Fibroblast of peridontal ligament (primary cell): Measurements from ENCODE around the gene LMAN1L.

ENCODE experiments used
- DNase-seq: peaks from one replicate; pipeline ENCODE4 v3.0.0-alpha.2; 2010; ENCODE audit errors: extremely low read depth

LMAN1L gene

GRCh38 chr15:74812533-74812932 is at the start of gene LMAN1L:
Gene LMAN1L (plus strand): TSS chr15:74812835. CDS start chr15:74812855, 20 bp downstream.
- no peak for DNase-seq

GRCh38 chr15:74763416-74763815 is 49.2 kb upstream of the LMAN1L start:
- DNase-seq = no peak

GRCh38 chr15:74767167-74768098 is 45.2 kb upstream of the LMAN1L start:
- no peak for DNase-seq

- no peak for DNase-seq
Observed at GRCh38 chr15:74768099-74768770, 44.4 kb upstream of the LMAN1L start.

GRCh38 chr15:74768771-74769342 is 43.8 kb upstream of the LMAN1L start:
- DNase-seq = peak; percentile 53

- DNase-seq = no peak
Observed at GRCh38 chr15:74769463-74770025, 43.1 kb upstream of the LMAN1L start.

GRCh38 chr15:74770211-74770903 is 42.3 kb upstream of the LMAN1L start:
- no peak for DNase-seq

GRCh38 chr15:74773329-74773728 is 39.3 kb upstream of the LMAN1L start:
- DNase-seq = no peak

GRCh38 chr15:74773731-74774252 is 38.8 kb upstream of the LMAN1L start:
- no peak for DNase-seq

GRCh38 chr15:74775132-74775562 is 37.5 kb upstream of the LMAN1L start:
- no peak for DNase-seq

- DNase-seq = no peak
Observed at GRCh38 chr15:74775894-74776293, 36.7 kb upstream of the LMAN1L start.

- DNase-seq = no peak
Observed at GRCh38 chr15:74776821-74777768, 35.5 kb upstream of the LMAN1L start.

GRCh38 chr15:74777769-74778598 is 34.7 kb upstream of the LMAN1L start:
- DNase-seq = no peak

- DNase-seq = no peak
Observed at GRCh38 chr15:74778599-74778970, 34.0 kb upstream of the LMAN1L start.

GRCh38 chr15:74779162-74779648 is 33.4 kb upstream of the LMAN1L start:
- DNase-seq = no peak

GRCh38 chr15:74780523-74781430 is 31.9 kb upstream of the LMAN1L start:
- peak; percentile 34 for DNase-seq

- DNase-seq = peak; percentile 37
Observed at GRCh38 chr15:74781431-74782258, 31.0 kb upstream of the LMAN1L start, which contains the start of gene CSK. Gene CSK (plus strand): TSS chr15:74782080. CDS start chr15:74798298, 16,218 bp downstream.
